C4-2B (cell line): ENCODE data around the gene SNX33.

ENCODE experiments used
- ZFX ChIP-seq: fragments of 450-650 bp; IDR thresholded peaks from 2 replicates; pipeline ENCODE4 v1.6.1; 2017
- TF ChIP-seq, protein P1 (sequence below): fragments of 450-650 bp; conservative IDR thresholded peaks from 2 replicates; pipeline ENCODE4 v1.5.1; 2017; ENCODE audit warnings: mild to moderate bottlenecking

DNA sequence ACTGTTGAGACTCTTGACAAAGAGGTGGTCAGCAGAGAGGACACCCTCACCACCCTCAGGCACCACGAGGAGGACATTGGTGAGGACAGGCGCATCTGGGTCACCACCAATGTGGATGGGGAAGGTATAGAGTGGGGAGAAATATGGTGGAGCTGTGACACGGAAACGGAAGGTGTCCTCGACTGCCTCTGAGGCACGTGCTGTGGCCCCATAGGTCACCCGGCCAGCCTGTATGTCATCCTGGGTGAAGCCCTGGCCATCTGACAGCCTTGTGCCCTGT lies 40.5 kb downstream of the SNX33 start:
- TF ChIP-seq, protein P1, sequence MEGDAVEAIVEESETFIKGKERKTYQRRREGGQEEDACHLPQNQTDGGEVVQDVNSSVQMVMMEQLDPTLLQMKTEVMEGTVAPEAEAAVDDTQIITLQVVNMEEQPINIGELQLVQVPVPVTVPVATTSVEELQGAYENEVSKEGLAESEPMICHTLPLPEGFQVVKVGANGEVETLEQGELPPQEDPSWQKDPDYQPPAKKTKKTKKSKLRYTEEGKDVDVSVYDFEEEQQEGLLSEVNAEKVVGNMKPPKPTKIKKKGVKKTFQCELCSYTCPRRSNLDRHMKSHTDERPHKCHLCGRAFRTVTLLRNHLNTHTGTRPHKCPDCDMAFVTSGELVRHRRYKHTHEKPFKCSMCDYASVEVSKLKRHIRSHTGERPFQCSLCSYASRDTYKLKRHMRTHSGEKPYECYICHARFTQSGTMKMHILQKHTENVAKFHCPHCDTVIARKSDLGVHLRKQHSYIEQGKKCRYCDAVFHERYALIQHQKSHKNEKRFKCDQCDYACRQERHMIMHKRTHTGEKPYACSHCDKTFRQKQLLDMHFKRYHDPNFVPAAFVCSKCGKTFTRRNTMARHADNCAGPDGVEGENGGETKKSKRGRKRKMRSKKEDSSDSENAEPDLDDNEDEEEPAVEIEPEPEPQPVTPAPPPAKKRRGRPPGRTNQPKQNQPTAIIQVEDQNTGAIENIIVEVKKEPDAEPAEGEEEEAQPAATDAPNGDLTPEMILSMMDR: no peak
- no peak for TF ChIP-seq ZFX
